K562 (cell line): Measurements from ENCODE around the gene ZSCAN12. TPM values are rescaled to one million over a fixed set of nuclear protein-coding genes. Genes with fewer than 3 reads are reported as not detected.
A peak's percentile ranks its signal among the peaks of the same experiment; 100 is the strongest.

Experiments
- BDP1 ChIP-seq: IDR thresholded peaks from 3 replicates; pipeline ENCODE4 v1.6.1; 2011; ENCODE audit not compliant: insufficient read length, insufficient read depth
- BRD9 ChIP-seq: fragments of 450-650 bp; IDR thresholded peaks from 2 replicates; pipeline ENCODE4 v1.6.1; 2018; ENCODE audit warnings: low read depth; ENCODE audit not compliant: partially characterized antibody
- CGGBP1 ChIP-seq: fragments of 250-450 bp; sonication (Bioruptor Pico); IDR thresholded peaks from 2 replicates; pipeline ENCODE4 v1.9.0; 2021; ENCODE audit warnings: mild to moderate bottlenecking
- DIDO1 ChIP-seq: fragments of 450-650 bp; IDR thresholded peaks from 2 replicates; pipeline ENCODE4 v1.6.1; 2016; ENCODE audit warnings: low read depth, missing biosample characterization, missing genetic modification characterization
- E2F5 ChIP-seq: sonication (generic); formaldehyde crosslinking; IDR thresholded peaks from 2 replicates; pipeline ENCODE4 v1.8.0; 2022; ENCODE audit warnings: mild to moderate bottlenecking, missing genetic modification reagents
- EWSR1 ChIP-seq: fragments of 450-650 bp; IDR thresholded peaks from 2 replicates; pipeline ENCODE4 v1.6.1; 2018; ENCODE audit warnings: borderline replicate concordance, mild to moderate bottlenecking, low read depth, moderate library complexity; ENCODE audit not compliant: partially characterized antibody
- GATA2 ChIP-seq: sonication (generic); formaldehyde crosslinking; IDR thresholded peaks from 2 replicates; pipeline ENCODE4 v1.4.0; 2020; ENCODE audit warnings: mild to moderate bottlenecking, missing genetic modification reagents
- HCFC1 ChIP-seq: IDR thresholded peaks from 2 replicates; pipeline ENCODE4 v1.6.1; 2012; ENCODE audit warnings: low read depth, low read length, improper control_type of control experiment
- JUNB ChIP-seq: fragments of 450-650 bp; formaldehyde crosslinking; conservative IDR thresholded peaks from 2 replicates; pipeline ENCODE4 v1.4.0; 2020; ENCODE audit warnings: mild to moderate bottlenecking
- LARP7 ChIP-seq: fragments of 450-650 bp; IDR thresholded peaks from 2 replicates; pipeline ENCODE4 v1.6.1; 2016
- MEIS2 ChIP-seq: fragments of 450-650 bp; IDR thresholded peaks from 2 replicates; pipeline ENCODE4 v1.6.1; 2014; ENCODE audit warnings: mild to moderate bottlenecking; ENCODE audit not compliant: partially characterized antibody
- MNT ChIP-seq, 2 experiments: fragments of 450-650 bp; conservative IDR thresholded peaks; 2 replicates each; pipeline ENCODE4 v1.6.1; 2017; ENCODE audit warnings: mild to moderate bottlenecking in 2 of 2, moderate library complexity in 2 of 2
- NCOA6 ChIP-seq: fragments of 450-650 bp; IDR thresholded peaks from 2 replicates; pipeline ENCODE4 v1.6.1; 2017; ENCODE audit warnings: mild to moderate bottlenecking
- PHF20 ChIP-seq: fragments of 450-650 bp; IDR thresholded peaks from 2 replicates; pipeline ENCODE4 v1.6.1; 2018; ENCODE audit not compliant: partially characterized antibody
- RBM22 ChIP-seq: fragments of 200-400 bp; formaldehyde crosslinking; IDR thresholded peaks from 2 replicates; pipeline ENCODE4 v1.6.1; 2018; ENCODE audit warnings: low read length, low read depth; ENCODE audit not compliant: poor library complexity, severe bottlenecking
- SUPT5H ChIP-seq: fragments of 450-650 bp; IDR thresholded peaks from 2 replicates; pipeline ENCODE4 v1.6.1; 2016
- USF1 ChIP-seq: sonication (generic); formaldehyde crosslinking; IDR thresholded peaks from 2 replicates; pipeline ENCODE4 v1.9.0; 2022; ENCODE audit warnings: mild to moderate bottlenecking, missing genetic modification reagents
- VEZF1 ChIP-seq: fragments of 200-800 bp; sonication (Bioruptor generic); IDR thresholded peaks from 2 replicates; pipeline ENCODE4 v1.6.1; 2017; ENCODE audit warnings: missing genetic modification characterization, missing compliant biosample characterization
- ZNF146 ChIP-seq: IDR thresholded peaks from one replicate; pipeline ENCODE4 v1.6.1; 2018; ENCODE audit warnings: missing compliant biosample characterization; ENCODE audit not compliant: unreplicated experiment
- ZNF239 ChIP-seq: fragments of 250-450 bp; sonication (Bioruptor Pico); IDR thresholded peaks from 2 replicates; pipeline ENCODE4 v1.4.0; 2020; ENCODE audit warnings: mild to moderate bottlenecking
- ZNF507 ChIP-seq: conservative IDR thresholded peaks from 2 replicates; pipeline ENCODE4 v1.6.1; 2017; ENCODE audit warnings: missing genetic modification characterization, missing compliant biosample characterization
- ZNF717 ChIP-seq: fragments of 250-450 bp; sonication (Bioruptor Pico); IDR thresholded peaks from 2 replicates; pipeline ENCODE4 v1.5.0; 2021
- ZNF75A ChIP-seq: fragments of 450-650 bp; formaldehyde crosslinking; IDR thresholded peaks from 2 replicates; pipeline ENCODE4 v1.4.0; 2020; ENCODE audit warnings: mild to moderate bottlenecking
- polyA plus RNA-seq, 8 experiments: library from polyadenylated mRNA; depleted of rRNA in 4 of 8; stranded (reverse) in 5 of 8; unstranded in 3 of 8; fragments of >200 nt; fragmentation: Nextera tagmentation in 2 of 8; fragmentation: Illumina TruSeq in 1 of 8; extraction: Ambion mirVana in 2 of 8; extraction: Trizol in 1 of 8; gene quantifications; 2 replicates each; pipeline versions ENCODE4 v1.2.1 to v1.2.3, GENCODE V29; 2011 to 2014; ENCODE audit warnings: inconsistent platforms in 1 of 8, missing spikeins in 1 of 8
- total RNA-seq, 7 experiments: library from RNA; depleted of rRNA in 6 of 7; stranded (reverse); fragments of >200 nt in 6 of 7; fragmentation: Illumina TruSeq in 2 of 7; extraction: Trizol in 2 of 7; gene quantifications; 2 replicates each; pipeline versions ENCODE4 v1.2.1 to v1.2.3, GENCODE V29; 2011 to 2021; ENCODE audit warnings: low replicate concordance in 1 of 7

Gene ZSCAN12
- total and polyA plus RNA-seq, 9 of the 15 experiments (the other 6 are each of a cell fraction or from before 2014, with no cell fraction given) = 2.5 to 19.6 (median 12.5) TPM

GRCh38 chr6:28390688-28391087 is 8.9 kb downstream of the ZSCAN12 start (continued):
- no peak for TF ChIP-seq MNT (conservative IDR thresholded peaks at IDR 0.05)
- no peak for TF ChIP-seq JUNB (CRISPR knock-in tag)
- no peak for TF ChIP-seq PHF20
- TF ChIP-seq GATA2 (CRISPR knock-in tag) = no peak
- no peak for TF ChIP-seq SUPT5H
- no peak for TF ChIP-seq RBM22
- no peak for TF ChIP-seq VEZF1 (CRISPR knock-in tag)
- no peak for TF ChIP-seq BRD9
- no peak for TF ChIP-seq EWSR1
- no peak for TF ChIP-seq BDP1
- no peak for TF ChIP-seq ZNF146
- no peak for TF ChIP-seq ZNF717
- TF ChIP-seq E2F5 = no peak
- peak; percentile 85; the same call in 1 of the 2 replicates for TF ChIP-seq ZNF239
- no peak for TF ChIP-seq HCFC1
- TF ChIP-seq LARP7 = no peak
- TF ChIP-seq USF1 (CRISPR knock-in tag) = no peak
- no peak for TF ChIP-seq MEIS2
- TF ChIP-seq NCOA6 = no peak
- peak; percentile 85 for TF ChIP-seq ZNF75A
- TF ChIP-seq CGGBP1 (CRISPR knock-in tag) = no peak
- TF ChIP-seq ZNF507 (tag) = no peak
- no peak for TF ChIP-seq DIDO1 (tag)
- TF ChIP-seq, all 486 proteins: peak for 5
